SK-N-SH (cell line): ENCODE measurements around the gene ROBO1. TPM values are rescaled to one million over a fixed set of nuclear protein-coding genes. Genes with fewer than 3 reads are reported as not detected.

Source experiments
- CTCF ChIA-PET: fragments of 300-600, 350-600 bp; formaldehyde crosslinking; extraction: SDS; loops from one replicate; lab custom pipeline; 2021; lab: Yijun Ruan, JAX
- POLR2A ChIA-PET: fragments of 350-600 bp; sonication (Branson Sonifier 250); formaldehyde crosslinking; extraction: SDS; loops from one replicate; lab custom pipeline; 2020; ENCODE audit warnings: antibody characterized with exemption, inconsistent platforms; lab: Yijun Ruan, JAX
- DNase-seq: peaks from one replicate; pipeline ENCODE4 v3.0.0; 2012
- H2AFZ ChIP-seq: fragments of 200-600 bp; sonication (generic); 2 replicates; pipeline ENCODE4 v1.8.1; 2016; ENCODE audit warnings: antibody characterized with exemption, mild to moderate bottlenecking, low read depth
- H3F3A ChIP-seq: fragments of 200-600 bp; sonication (generic); replicated peaks from 2 replicates; pipeline ENCODE3; 2016; ENCODE audit warnings: antibody characterized with exemption, mild to moderate bottlenecking; ENCODE audit not compliant: insufficient read depth
- H3K27ac ChIP-seq, 2 experiments: fragments of 200-500 bp in 1 of 2; fragments of 200-600 bp in 1 of 2; sonication (Bioruptor generic) in 1 of 2; sonication (generic), shearing (Covaris generic) in 1 of 2; 2 replicates each; pipeline versions ENCODE4 v1.5.1 to v1.6.1; 2014 to 2016; ENCODE audit warnings: low read depth in 2 of 2, inconsistent platforms in 1 of 2, low read length in 1 of 2, mild to moderate bottlenecking in 1 of 2, mixed read lengths in 1 of 2
- H3K27me3 ChIP-seq: fragments of 200-600 bp; sonication (generic), shearing (Covaris generic); 2 replicates; pipeline ENCODE4 v1.6.1; 2016; ENCODE audit warnings: mixed run types; ENCODE audit not compliant: insufficient read depth
- H3K36me3 ChIP-seq, 2 experiments: fragments of 200-500 bp in 1 of 2; fragments of 200-600 bp in 1 of 2; sonication (Bioruptor generic) in 1 of 2; sonication (generic) in 1 of 2; replicated peaks in 1 of 2; 2 replicates each; pipeline versions ENCODE3 to v1.5.1; 2014 to 2016; ENCODE audit warnings: low read length in 1 of 2, mild to moderate bottlenecking in 1 of 2; ENCODE audit not compliant: insufficient read depth in 2 of 2, control insufficient read depth in 1 of 2
- H3K4me1 ChIP-seq, 2 experiments: fragments of 200-500 bp in 1 of 2; fragments of 200-600 bp in 1 of 2; sonication (Bioruptor generic) in 1 of 2; sonication (generic), shearing (Covaris generic) in 1 of 2; 2 replicates each; pipeline versions ENCODE4 v1.5.1 to v1.6.1; 2014 to 2016; ENCODE audit warnings: low read depth in 1 of 2, low read length in 1 of 2, mixed run types in 1 of 2; ENCODE audit not compliant: insufficient read depth in 2 of 2, control insufficient read depth in 1 of 2
- H3K4me2 ChIP-seq: fragments of 200-600 bp; sonication (generic), shearing (Covaris generic); 2 replicates; pipeline ENCODE4 v1.6.1; 2017; ENCODE audit warnings: mixed run types
- H3K4me3 ChIP-seq, 2 experiments: fragments of 200-500 bp in 1 of 2; fragments of 200-600 bp in 1 of 2; sonication (Bioruptor generic) in 1 of 2; sonication (generic), shearing (Covaris generic) in 1 of 2; 2 replicates each; pipeline versions ENCODE4 v1.5.1 to v1.8.1; 2014 to 2016; ENCODE audit warnings: low read depth in 2 of 2, inconsistent platforms in 1 of 2, low read length in 1 of 2, mild to moderate bottlenecking in 1 of 2, mixed read lengths in 1 of 2, moderate library complexity in 1 of 2
- H3K79me2 ChIP-seq: fragments of 200-600 bp; sonication (generic); 2 replicates; pipeline ENCODE4 v1.8.1; 2017; ENCODE audit warnings: mild to moderate bottlenecking; ENCODE audit not compliant: insufficient read depth
- H3K9ac ChIP-seq: fragments of 200-600 bp; sonication (generic); 2 replicates; pipeline ENCODE4 v1.6.1; 2017; ENCODE audit warnings: mixed run types
- H3K9me2 ChIP-seq: fragments of 200-600 bp; sonication (generic); 2 replicates; pipeline ENCODE4 v1.6.1; 2017; ENCODE audit warnings: mixed run types
- H3K9me3 ChIP-seq: fragments of 200-600 bp; sonication (generic); 2 replicates; pipeline ENCODE4 v1.6.1; 2017; ENCODE audit warnings: mixed run types, mild to moderate bottlenecking, moderate library complexity
- H4K20me1 ChIP-seq: fragments of 200-600 bp; sonication (generic); 2 replicates; pipeline ENCODE4 v1.6.1; 2017; ENCODE audit warnings: mild to moderate bottlenecking, mixed run types; ENCODE audit not compliant: insufficient read depth
- CHD2 ChIP-seq: fragments of 150-350 bp; IDR thresholded peaks from 2 replicates; pipeline ENCODE4 v1.6.1; 2018; ENCODE audit warnings: low read length; ENCODE audit not compliant: partially characterized antibody
- CTCF ChIP-seq: fragments of 200-600 bp; sonication (generic); IDR thresholded peaks from 2 replicates; pipeline ENCODE4 v1.6.1; 2017; ENCODE audit warnings: antibody characterized with exemption, mild to moderate bottlenecking, moderate library complexity
- ELF1 ChIP-seq: IDR thresholded peaks from 2 replicates; pipeline ENCODE4 v1.4.0; 2012
- FOXJ3 ChIP-seq: sonication (generic); formaldehyde crosslinking; IDR thresholded peaks from 2 replicates; pipeline ENCODE4 v1.5.1; 2020; ENCODE audit warnings: mild to moderate bottlenecking, missing genetic modification reagents
- IRF3 ChIP-seq: fragments of 150-350 bp; IDR thresholded peaks from 2 replicates; pipeline ENCODE4 v1.6.1; 2016; ENCODE audit warnings: mild to moderate bottlenecking, low read depth, low read length
- RAD21 ChIP-seq: IDR thresholded peaks from 2 replicates; pipeline ENCODE4 v1.6.1; 2012; ENCODE audit warnings: mild to moderate bottlenecking, low read length
- RCOR1 ChIP-seq: fragments of 150-350 bp; IDR thresholded peaks from 2 replicates; pipeline ENCODE4 v1.6.1; 2017; ENCODE audit warnings: antibody characterized with exemption, low read length
- REST ChIP-seq: IDR thresholded peaks from 2 replicates; pipeline ENCODE4 v1.6.1; 2012; ENCODE audit warnings: mild to moderate bottlenecking, low read depth, low read length, moderate library complexity
- RFX5 ChIP-seq: IDR thresholded peaks from 2 replicates; pipeline ENCODE4 v1.6.1; 2012; ENCODE audit warnings: mild to moderate bottlenecking, improper control_type of control experiment, low read length
- TEAD4 ChIP-seq: IDR thresholded peaks from 2 replicates; pipeline ENCODE4 v1.4.0; 2012; ENCODE audit warnings: mild to moderate bottlenecking, borderline replicate concordance; ENCODE audit not compliant: insufficient read depth
- ZBTB33 ChIP-seq: IDR thresholded peaks from 2 replicates; pipeline ENCODE4 v1.4.0; 2012; ENCODE audit warnings: low read depth, borderline replicate concordance
- WGBS: methylation state at CpG from one replicate; pipeline ENCODE4 v1.1.6; 2017; ENCODE audit warnings: low lambda C conversion rate; 5-methylcytosine and 5-hydroxymethylcytosine counted together
- polyA plus RNA-seq, 3 experiments: library from polyadenylated mRNA; depleted of rRNA; stranded (reverse); fragments of >200 nt; gene quantifications; 2 replicates each; pipeline ENCODE4 v1.2.3, GENCODE V29; 2012

Gene ROBO1
- polyA plus RNA-seq, 1 of the 3 experiments (the other 2 are of a cell fraction), result 22.7 TPM

GRCh38 chr3:79726786-79727185 is 41.0 kb downstream of the ROBO1 start:
- Histone ChIP-seq H3K9ac (no peak overlapping the region), H4K20me1 (no peaks in the 10 kb centered on the region), H3K27ac (no peak overlapping the region), H3F3A (no peaks in the 10 kb centered on the region), H3K79me2 (no peaks in the 10 kb centered on the region), H3K36me3 (no peaks in the 10 kb centered on the region), H3K4me3 (no peak overlapping the region), H3K9me3 (no peaks in the 10 kb centered on the region), H3K4me2 (no peak overlapping the region), H2AFZ (no peak overlapping the region), H3K4me1 (peaks cover 0 to 2% of the 10 kb centered on the region in 2 experiments; a peak in 2 of 4 replicates), H3K9me2 (no peaks in the 10 kb centered on the region), H3K27me3 (no peaks in the 10 kb centered on the region)
- CTCF ChIA-PET, result interaction anchor here (0.8 kb wide), 1 partner anchor 18 kb away, joined by 3 read pairs; no protein-coding TSS in a partner anchor
- no peak for DNase-seq
- POLR2A ChIA-PET, result no interaction called here
- TF ChIP-seq RCOR1, result no peak
- no peak for TF ChIP-seq IRF3
- no peak for TF ChIP-seq ELF1
- no peak for TF ChIP-seq RFX5
- 33% methylated on average over 1 of the region's 1 CpG for WGBS

GRCh38 chr3:79724206-79724605 is 43.6 kb downstream of the ROBO1 start:
- Histone ChIP-seq H3K36me3 (no peaks in the 10 kb centered on the region), H3F3A (no peaks in the 10 kb centered on the region), H3K27ac (no peak overlapping the region), H3K9me3 (no peaks in the 10 kb centered on the region), H3K27me3 (no peaks in the 10 kb centered on the region), H3K79me2 (no peaks in the 10 kb centered on the region), H3K4me3 (no peak overlapping the region), H3K9me2 (no peaks in the 10 kb centered on the region), H3K4me2 (no peak overlapping the region), H4K20me1 (no peaks in the 10 kb centered on the region), H3K9ac (no peak overlapping the region), H2AFZ (no peak overlapping the region), H3K4me1 (peaks cover 0 to 2% of the 10 kb centered on the region in 2 experiments; a peak in 2 of 4 replicates)
- 56% methylated on average over 9 of the region's 9 CpGs for WGBS
- POLR2A ChIA-PET, result no interaction called here
- DNase-seq, result no peak
- CTCF ChIA-PET, result interaction anchor here (0.7 to 1.7 kb wide), 6 partner anchors 10 to 204 kb away, joined by 3 read pairs; no protein-coding TSS in a partner anchor
- TF ChIP-seq FOXJ3 (CRISPR knock-in tag), result no peak
- no peak for TF ChIP-seq ZBTB33
- no peak for TF ChIP-seq REST
- no peak for TF ChIP-seq RCOR1
- TF ChIP-seq TEAD4, result no peak
- TF ChIP-seq CHD2, result no peak
- peak; percentile 42 for TF ChIP-seq RAD21
- 0 out of 2 replicates have a peak, but pooled peaks have one; percentile 18 for TF ChIP-seq CTCF
